Stimulated activated CD4-positive, alpha-beta T cell treated with anti-CD3 and anti-CD28 coated beads, Interleukin-1b, Interleukin-23, amount 100 ng/mL, for 24 hours (primary cell): Measurements from ENCODE around the gene SPPL2B.
"Not testable (repeated sequence)": the region's sequence is repeated elsewhere in the genome, so short reads cannot be mapped to it uniquely, and the experiment has no call there.

Experiments
- DNase-seq, 4 experiments: peaks; one replicate each; pipeline ENCODE4 v3.0.0-alpha.2; 2020; ENCODE audit warnings: low read depth in 4 of 4, low spot score in 1 of 4

The SPPL2B gene

GRCh38 chr19:2380567-2380966 is 52.1 kb downstream of the SPPL2B start:
- no peak for DNase-seq

GRCh38 chr19:2381148-2381820 is 52.8 kb downstream of the SPPL2B start:
- DNase-seq = no peak

GRCh38 chr19:2382530-2383222 is 54.2 kb downstream of the SPPL2B start:
- no peak for DNase-seq

GRCh38 chr19:2385053-2385721 is 56.7 kb downstream of the SPPL2B start:
- DNase-seq = no peak

- no peak for DNase-seq
Observed at GRCh38 chr19:2387367-2388288, 59.1 kb downstream of the SPPL2B start.

- no peak for DNase-seq
Observed at GRCh38 chr19:2389594-2389993, 61.1 kb downstream of the SPPL2B start.

GRCh38 chr19:2391118-2391725 is 62.7 kb downstream of the SPPL2B start:
- peak in 1 of 4 experiments; percentile 9 for DNase-seq

GRCh38 chr19:2392366-2392765 is 63.9 kb downstream of the SPPL2B start:
- DNase-seq = no peak

- not testable (repeated sequence) for DNase-seq
Observed at GRCh38 chr19:2392899-2393298, 64.4 kb downstream of the SPPL2B start.

- no peak for DNase-seq
Observed at GRCh38 chr19:2394054-2394441, 65.6 kb downstream of the SPPL2B start.

- DNase-seq = no peak
Observed at GRCh38 chr19:2394442-2395292, 66.2 kb downstream of the SPPL2B start.

- not testable (repeated sequence) for DNase-seq
Observed at GRCh38 chr19:2395293-2395829, 66.9 kb downstream of the SPPL2B start.

- DNase-seq = not testable (repeated sequence)
Observed at GRCh38 chr19:2397173-2397572, 68.7 kb downstream of the SPPL2B start.

- no peak for DNase-seq
Observed at GRCh38 chr19:2398735-2399305, 70.3 kb downstream of the SPPL2B start.

- no peak for DNase-seq
Observed at GRCh38 chr19:2399582-2399981, 71.1 kb downstream of the SPPL2B start.
